ENCODE data around the gene QKI.

Gene QKI

GRCh38 chr6:163491737-163492300, 77.3 kb downstream of the QKI start:
- DNase-seq, result no peak

GRCh38 chr6:163494279-163494727, 79.8 kb downstream of the QKI start:
- DNase-seq, result no peak

DNA sequence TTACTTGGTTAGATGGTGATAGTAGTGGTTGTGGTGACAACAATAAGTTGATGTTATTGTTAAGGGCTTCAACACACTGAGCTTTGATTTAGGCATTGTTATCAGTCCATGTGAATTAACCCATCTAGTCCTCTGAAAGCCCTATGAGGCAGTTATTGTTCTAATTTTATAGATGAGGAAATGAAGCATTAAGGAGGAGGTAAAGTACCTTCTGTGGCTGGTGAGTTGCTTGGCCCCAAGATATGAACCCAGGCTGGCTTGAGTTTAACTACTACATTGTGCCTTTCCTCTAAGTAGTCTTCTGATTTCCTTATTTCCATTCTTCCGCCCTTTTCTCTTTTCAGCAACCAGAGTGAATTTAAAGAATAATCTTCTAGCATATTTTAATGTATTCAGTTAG, 81.7 kb downstream of the QKI start:
- DNase-seq, result no peak

DNA sequence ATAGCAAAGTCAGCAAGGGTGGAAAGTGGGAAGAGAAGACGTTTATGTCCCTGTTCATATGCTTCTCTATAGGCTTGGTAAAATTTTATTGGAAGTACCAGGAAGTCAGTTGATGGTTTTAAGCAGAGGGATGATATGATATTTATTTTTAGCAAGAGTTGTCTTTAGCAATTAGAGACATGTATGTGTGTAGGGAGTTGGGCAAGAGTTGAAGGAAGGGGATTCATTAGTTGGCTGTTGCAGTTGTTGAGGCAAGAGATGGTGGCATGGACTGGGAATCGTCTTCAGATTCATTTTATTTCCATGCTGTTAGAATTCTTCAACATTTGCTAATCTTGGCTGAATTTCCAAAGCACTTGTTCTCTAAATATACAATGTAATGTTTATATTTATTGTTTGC, 85.6 kb downstream of the QKI start:
- no peak for DNase-seq

- DNase-seq, result no peak
Measured at GRCh38 chr6:163501026-163501425, 86.5 kb downstream of the QKI start.

DNA sequence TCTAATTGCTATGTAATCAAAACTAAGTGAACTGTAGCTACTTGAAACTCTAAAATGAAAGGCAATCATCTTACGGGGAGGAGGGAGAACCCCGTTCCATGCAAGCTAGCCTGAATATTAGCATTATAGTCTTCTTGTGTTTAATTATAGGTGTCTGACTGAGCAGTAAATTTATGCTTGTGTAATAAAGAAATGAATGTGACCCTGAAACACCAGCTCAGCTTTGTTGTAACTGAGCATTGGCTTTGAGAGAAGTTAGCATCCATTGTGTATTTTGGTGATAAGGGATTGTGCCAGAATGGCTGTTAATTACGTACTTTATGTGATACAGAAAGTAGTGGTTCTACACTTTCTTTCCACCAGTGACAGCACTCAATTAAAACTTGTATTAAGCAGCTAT, 86.9 kb downstream of the QKI start:
- DNase-seq, result no peak

DNA sequence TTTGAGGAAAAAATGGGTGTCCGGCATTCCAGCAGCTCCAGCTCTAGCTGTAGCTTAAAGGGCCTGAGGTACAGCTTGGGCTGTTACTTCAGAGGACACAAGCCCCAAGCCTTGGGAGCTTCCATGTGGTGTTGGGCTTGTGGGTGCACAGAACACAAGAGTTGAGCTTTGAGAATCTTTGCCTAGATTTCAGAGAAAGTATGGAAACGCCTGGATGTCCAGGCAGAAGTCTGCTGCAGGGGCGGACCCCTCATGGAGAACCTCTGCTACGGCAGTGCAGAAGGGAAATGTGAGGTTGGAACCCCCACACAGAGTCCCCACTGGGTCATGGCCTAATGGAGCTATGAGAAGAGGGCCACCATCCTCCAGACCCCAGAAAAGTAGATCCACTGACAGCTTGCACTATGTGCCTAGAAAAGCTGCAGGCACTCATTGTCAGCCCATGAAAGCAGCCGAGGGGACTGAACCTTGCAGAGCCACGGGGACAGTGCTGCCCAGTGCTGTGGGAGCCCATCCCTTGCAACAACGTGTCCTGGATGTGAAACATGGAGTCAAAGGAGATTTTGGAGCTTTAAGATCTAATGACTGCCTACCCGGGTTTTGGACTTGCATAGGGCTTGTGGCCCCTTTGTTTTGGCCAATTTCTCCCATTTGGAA, 90.6 kb downstream of the QKI start:
- no peak for DNase-seq

- DNase-seq, result no peak
Measured at GRCh38 chr6:163507965-163508364, 93.4 kb downstream of the QKI start.

DNA sequence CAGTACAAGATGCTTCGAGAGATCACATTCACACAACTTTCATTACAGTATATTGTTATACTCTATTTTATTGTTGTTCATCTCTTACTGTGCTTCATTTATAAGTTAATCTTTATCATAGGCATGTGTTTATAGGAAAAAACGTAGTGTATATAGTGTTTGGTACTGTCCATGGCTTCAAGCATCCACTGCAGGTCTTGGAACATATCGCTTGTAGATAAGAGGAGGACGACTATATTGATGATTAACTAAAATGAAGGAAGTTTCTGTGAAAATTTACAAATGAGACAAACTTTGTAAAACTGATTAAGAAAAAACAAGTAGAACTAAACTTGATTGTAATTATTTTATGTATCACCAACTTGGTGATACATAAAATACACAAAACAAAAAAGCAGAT, 98.5 kb downstream of the QKI start:
- no peak for DNase-seq

DNA sequence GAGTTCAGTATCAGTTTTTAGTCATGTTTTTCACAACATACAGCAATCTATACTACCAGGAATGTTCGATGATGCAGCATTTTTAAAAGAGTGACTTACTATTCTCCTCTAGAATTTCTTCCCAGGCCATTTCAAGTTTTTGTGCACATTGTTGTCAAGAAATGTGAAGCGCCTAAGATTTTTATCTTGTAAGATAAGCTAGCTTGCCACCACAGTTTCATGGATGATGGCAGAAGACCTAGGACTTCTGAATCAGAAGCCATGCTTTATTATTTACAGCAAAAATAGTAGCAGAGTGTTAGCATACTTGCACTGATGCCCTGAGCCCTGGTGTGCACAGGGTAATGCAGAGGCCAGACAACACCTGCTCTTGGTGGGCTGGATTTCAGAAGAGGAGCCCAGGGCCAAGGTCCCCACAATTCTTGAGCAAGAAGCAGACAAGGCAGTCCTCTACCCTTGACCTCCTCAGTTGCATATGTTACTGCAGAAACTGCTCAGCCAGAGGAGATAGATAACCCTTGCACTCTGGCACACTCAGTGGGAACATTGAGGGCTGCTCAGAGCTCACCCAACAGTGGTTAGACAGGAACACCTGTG, 99.2 kb downstream of the QKI start:
- no peak for DNase-seq

GRCh38 chr6:163516908-163517307, 102.4 kb downstream of the QKI start:
- DNase-seq, result no peak

DNA sequence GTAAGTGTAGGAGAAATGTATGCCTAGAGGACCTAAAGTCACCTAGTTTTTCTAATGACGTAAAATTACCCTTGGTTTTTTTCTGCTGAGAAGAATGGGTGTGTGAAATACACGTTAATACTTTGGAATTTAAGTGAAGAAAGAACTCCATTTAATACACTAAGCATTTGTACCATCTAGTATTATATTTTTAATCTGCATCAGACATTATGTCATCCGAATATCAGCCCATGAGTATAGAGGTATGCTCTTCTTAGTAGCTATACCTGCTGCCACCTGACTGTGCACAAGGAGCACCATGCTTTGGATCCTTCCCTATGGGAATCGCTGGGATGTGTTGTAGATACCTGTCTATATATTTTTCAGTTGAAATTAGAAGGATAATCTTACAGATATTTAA, 106.4 kb downstream of the QKI start:
- DNase-seq, result no peak

DNA sequence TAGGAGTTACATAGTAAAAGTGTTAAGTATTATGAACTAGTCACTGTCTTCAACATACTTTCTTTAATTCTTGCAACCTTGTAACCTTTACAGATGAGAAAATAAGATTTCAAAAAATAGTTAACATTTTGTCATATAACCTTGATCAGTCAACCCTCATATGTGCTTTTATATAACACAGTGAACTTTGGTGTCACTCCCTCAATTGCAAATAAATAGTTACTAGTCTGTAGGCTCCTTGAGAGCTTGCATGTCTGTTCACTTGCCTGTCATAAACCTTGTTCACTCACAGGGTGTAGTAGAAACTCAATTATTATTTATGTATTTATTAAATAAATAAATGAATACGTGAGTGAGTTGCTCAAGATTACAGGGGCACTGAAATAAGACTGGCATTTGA, 107.5 kb downstream of the QKI start:
- DNase-seq, result no peak

GRCh38 chr6:163525926-163526325, 111.4 kb downstream of the QKI start:
- DNase-seq, result no peak

GRCh38 chr6:163526346-163526745, 111.8 kb downstream of the QKI start:
- no peak for DNase-seq

GRCh38 chr6:163527291-163527690, 112.8 kb downstream of the QKI start:
- no peak for DNase-seq

- DNase-seq, result no peak
Measured at GRCh38 chr6:163529605-163530004, 115.1 kb downstream of the QKI start.

DNA sequence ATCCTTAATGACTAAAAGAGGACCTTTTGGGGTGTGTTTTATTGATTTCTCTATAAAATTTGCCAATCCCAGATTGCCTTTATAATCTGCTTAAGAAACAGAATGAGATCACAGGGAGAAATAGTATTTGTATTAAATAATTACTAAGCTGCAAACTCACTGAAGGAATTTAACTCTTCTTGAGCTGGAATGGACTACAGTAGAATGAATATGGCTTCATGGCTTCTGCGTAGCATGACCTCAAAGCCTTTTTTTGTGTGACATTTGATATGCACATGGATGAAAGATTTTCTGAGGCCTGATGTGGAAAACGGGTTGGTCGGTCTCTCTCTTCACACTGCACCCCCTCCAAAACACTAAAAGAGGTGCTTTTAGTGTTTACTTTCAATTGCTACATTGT, 115.9 kb downstream of the QKI start:
- no peak for DNase-seq

DNA sequence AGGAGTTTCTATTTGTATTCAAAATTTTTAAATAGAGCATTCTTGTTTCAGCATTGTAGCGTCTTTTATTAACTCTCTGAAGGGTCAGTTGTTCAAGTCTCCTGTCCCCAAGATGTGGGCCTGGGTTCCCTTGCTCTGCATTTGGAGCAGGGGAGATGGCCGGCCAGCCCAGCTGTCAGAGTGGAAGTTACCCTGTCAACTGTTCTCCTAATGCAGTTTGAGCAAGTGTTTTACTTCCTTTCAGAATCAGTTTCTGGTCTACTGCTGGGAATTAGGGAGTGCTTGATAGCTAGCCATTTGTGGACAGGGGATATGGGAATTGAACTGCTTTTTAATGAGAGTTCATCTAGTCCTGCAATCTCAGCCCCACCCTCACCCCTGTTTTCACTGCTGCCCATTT, 116.6 kb downstream of the QKI start:
- DNase-seq, result no peak

DNA sequence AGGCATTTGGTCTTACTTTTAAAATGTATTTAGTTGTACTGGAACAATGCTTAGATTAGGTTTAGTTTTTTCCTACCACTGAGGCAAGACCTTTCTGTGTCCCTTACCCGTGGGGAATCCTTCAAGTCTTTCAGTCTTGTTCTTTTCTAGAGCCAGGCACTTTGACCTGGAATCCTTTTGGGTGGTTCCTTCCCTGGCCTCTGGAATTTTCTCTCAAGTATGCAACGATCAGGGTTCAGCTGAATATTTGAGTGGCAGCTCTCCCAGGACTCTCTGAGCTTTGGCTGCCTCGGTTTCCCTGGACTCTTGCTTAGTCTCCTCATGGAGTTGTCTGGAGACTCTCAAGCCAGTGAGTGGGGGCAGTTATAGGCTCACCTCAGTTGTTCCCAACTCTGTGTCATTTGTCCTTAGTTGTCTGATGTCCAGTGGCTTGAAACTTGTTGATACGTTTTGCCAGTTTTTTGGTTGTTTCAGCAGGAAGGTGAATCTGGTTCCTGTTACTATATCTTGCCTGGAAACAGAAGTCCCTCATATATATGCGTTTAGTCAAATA, 118.1 kb downstream of the QKI start:
- DNase-seq, result no peak

DNA sequence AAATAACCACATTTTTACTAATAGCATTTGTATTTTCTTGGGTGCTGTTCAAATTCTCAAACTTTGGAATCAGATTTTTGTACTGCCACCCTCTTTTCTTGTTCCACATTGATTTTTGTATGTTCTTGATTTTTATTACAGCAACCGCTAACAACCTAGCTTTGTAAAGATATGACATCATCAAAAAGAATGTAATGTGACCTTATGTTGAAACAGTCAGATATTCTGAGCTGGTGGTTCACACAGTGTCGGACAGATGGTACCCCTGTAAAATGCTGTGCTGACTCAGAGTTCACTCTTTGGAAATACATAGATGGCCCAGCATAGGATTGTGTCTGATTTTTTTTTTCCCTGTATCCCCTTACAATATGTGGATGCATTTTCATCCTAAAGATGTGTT, 118.9 kb downstream of the QKI start:
- no peak for DNase-seq

- DNase-seq, result no peak
Measured at GRCh38 chr6:163536770-163537169, 122.3 kb downstream of the QKI start.

DNA sequence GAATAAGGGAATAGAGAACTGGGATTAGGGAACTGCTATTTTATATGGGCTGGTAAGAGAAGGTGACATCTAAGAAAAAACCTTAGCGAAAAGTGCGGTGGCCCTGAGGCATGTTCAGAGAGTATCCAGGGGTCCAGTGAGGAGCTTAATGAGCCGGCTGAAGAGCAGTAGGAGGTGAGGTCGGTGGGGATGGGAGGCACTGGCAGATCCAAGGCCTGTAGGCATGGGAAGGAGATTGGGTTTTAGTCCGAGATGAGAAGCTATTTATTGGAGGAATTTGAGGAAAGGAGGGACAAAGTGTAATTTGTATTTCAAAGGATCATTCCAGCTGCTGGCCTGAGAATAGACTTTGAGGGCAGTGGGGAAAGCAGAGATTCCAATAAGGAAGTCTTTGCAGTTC, 123.8 kb downstream of the QKI start:
- no peak for DNase-seq

- DNase-seq, result no peak
Measured at GRCh38 chr6:163539101-163539762, 124.7 kb downstream of the QKI start.

Data from CD4-positive, alpha-beta T cell treated with Interleukin-17A for 4 hours (primary cell).